Subcutaneous preadipocyte (primary cell): ENCODE data around the gene CERK. TPM values are rescaled to one million over a fixed set of nuclear protein-coding genes. Genes with fewer than 3 reads are reported as not detected.

Experiments
- total RNA-seq: library from RNA; depleted of rRNA; stranded (reverse); fragments of >200 nt; gene quantifications from 2 replicates; pipeline ENCODE4 v1.2.3, GENCODE V29; 2012

The CERK gene, protein sequence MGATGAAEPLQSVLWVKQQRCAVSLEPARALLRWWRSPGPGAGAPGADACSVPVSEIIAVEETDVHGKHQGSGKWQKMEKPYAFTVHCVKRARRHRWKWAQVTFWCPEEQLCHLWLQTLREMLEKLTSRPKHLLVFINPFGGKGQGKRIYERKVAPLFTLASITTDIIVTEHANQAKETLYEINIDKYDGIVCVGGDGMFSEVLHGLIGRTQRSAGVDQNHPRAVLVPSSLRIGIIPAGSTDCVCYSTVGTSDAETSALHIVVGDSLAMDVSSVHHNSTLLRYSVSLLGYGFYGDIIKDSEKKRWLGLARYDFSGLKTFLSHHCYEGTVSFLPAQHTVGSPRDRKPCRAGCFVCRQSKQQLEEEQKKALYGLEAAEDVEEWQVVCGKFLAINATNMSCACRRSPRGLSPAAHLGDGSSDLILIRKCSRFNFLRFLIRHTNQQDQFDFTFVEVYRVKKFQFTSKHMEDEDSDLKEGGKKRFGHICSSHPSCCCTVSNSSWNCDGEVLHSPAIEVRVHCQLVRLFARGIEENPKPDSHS
- total RNA-seq, result 18.7 and 36.6 TPM in 2 replicates

GRCh38 chr22:46737976-46738646, at the start of gene CERK:
Gene CERK (minus strand): TSS chr22:46738252. CDS start chr22:46738148, 104 bp downstream.

GRCh38 chr22:46762238-46763050, 24.4 kb upstream of the CERK start, which contains the start of gene TBC1D22A:
Gene TBC1D22A (plus strand): TSS chr22:46762650. CDS start chr22:46762787, 137 bp downstream.

Other genes with a start within 250 kb of the CERK start
- 0.20 and 1.1 TPM in 2 replicates for gene CELSR1, start 200.6 kb downstream of the CERK start, total RNA-seq
- 6.6 and 11.5 TPM in 2 replicates for gene GRAMD4, start 117.9 kb downstream of the CERK start, total RNA-seq
- 12.5 and 13.3 TPM in 2 replicates for gene TBC1D22A, start 24.4 kb upstream of the CERK start, total RNA-seq